ENCODE data around the gene C14orf93. TPM values are rescaled to one million over a fixed set of nuclear protein-coding genes. Genes with fewer than 3 reads are reported as not detected.

C14orf93 gene
- total RNA-seq, 3 donors from 2014 or later (not counting 1 experiment from before 2014, with no cell fraction given): 12.1 to 15.1 (median 13.6) TPM

GRCh38 chr14:23052671-23053070 lies 42.7 kb upstream of the C14orf93 start:
- intact Hi-C loops (cut with micrococcal nuclease): loop anchor here (10.0 kb wide), 1 partner anchor 668 kb away; no protein-coding TSS in a partner anchor
- no peaks in the 10 kb centered on the region for H3K36me3 ChIP-seq (ENCODE audit: control insufficient read depth, insufficient read depth, low read length)
- Mint-ChIP-seq H3K27me3 (ENCODE audit: low read depth in 2 of 2) (peaks cover 0 to 4% of the 10 kb centered on the region in 2 donors), H3K4me3 (no peak overlapping the region), H3K9me3 (no peaks in the 10 kb centered on the region), H3K36me3 (no peaks in the 10 kb centered on the region), H3K27ac (no peak overlapping the region), H3K4me1 (peaks cover 11 to 15% of the 10 kb centered on the region in 2 donors)
- peaks cover 11% of the 10 kb centered on the region for H3K4me1 ChIP-seq (ENCODE audit: control insufficient read depth, insufficient read depth, low read length)
- H3K27me3 ChIP-seq (ENCODE audit: control insufficient read depth, insufficient read depth, low read length): no peaks in the 10 kb centered on the region
- TF ChIP-seq CTCF (IDR thresholded peaks at IDR 0.05): no peak
- H3K9me3 ChIP-seq (ENCODE audit: control insufficient read depth, insufficient read depth, low read length): no peaks in the 10 kb centered on the region
- no peak overlapping the region for H3K4me3 ChIP-seq (ENCODE audit: low read length)
- DNase-seq (no peak), ATAC-seq (no peak)
- H3K27ac ChIP-seq (ENCODE audit: low read length): no peak overlapping the region
- WGBS (ENCODE audit: insufficient coverage): 93% methylated on average over 2 of the region's 3 CpGs

- TF ChIP-seq CTCF (IDR thresholded peaks at IDR 0.05): no peak
- Histone ChIP-seq H3K27me3 (ENCODE audit: control insufficient read depth, insufficient read depth, low read length) (no peaks in the 10 kb centered on the region), H3K9me3 (ENCODE audit: control insufficient read depth, insufficient read depth, low read length) (no peaks in the 10 kb centered on the region), H3K27ac (ENCODE audit: low read length) (no peak overlapping the region), H3K4me1 (ENCODE audit: control insufficient read depth, insufficient read depth, low read length) (peaks cover 11% of the 10 kb centered on the region), H3K36me3 (ENCODE audit: control insufficient read depth, insufficient read depth, low read length) (no peaks in the 10 kb centered on the region), H3K4me3 (ENCODE audit: low read length) (no peak overlapping the region)
- H3K9me3 Mint-ChIP-seq: no peaks in the 10 kb centered on the region
- peaks cover 11 to 18% of the 10 kb centered on the region in 2 donors for H3K4me1 Mint-ChIP-seq
- H3K4me3 Mint-ChIP-seq: no peak overlapping the region
- H3K36me3 Mint-ChIP-seq: no peaks in the 10 kb centered on the region
- peaks cover 0 to 9% of the 10 kb centered on the region in 2 donors for H3K27me3 Mint-ChIP-seq (ENCODE audit: low read depth in 2 of 2)
- ATAC-seq (no peak), DNase-seq (no peak)
- intact Hi-C loops (cut with micrococcal nuclease): loop anchor here (10.0 kb wide), 1 partner anchor 667 kb away; no protein-coding TSS in a partner anchor
- 88% methylated on average over 13 of the region's 14 CpGs for WGBS (ENCODE audit: insufficient coverage)
- no peak overlapping the region for H3K27ac Mint-ChIP-seq
Measured at GRCh38 chr14:23052182-23052623, 42.3 kb upstream of the C14orf93 start.

- Mint-ChIP-seq H3K27me3 (ENCODE audit: low read depth in 2 of 2) (peaks cover 0 to 8% of the 10 kb centered on the region in 2 donors), H3K27ac (no peak overlapping the region), H3K36me3 (no peaks in the 10 kb centered on the region), H3K9me3 (no peaks in the 10 kb centered on the region), H3K4me3 (no peak overlapping the region), H3K4me1 (peaks cover 5 to 12% of the 10 kb centered on the region in 2 donors)
- no peak for TF ChIP-seq CTCF (IDR thresholded peaks at IDR 0.05)
- Histone ChIP-seq H3K27ac (ENCODE audit: low read length) (no peak overlapping the region), H3K9me3 (ENCODE audit: control insufficient read depth, insufficient read depth, low read length) (no peaks in the 10 kb centered on the region), H3K4me1 (ENCODE audit: control insufficient read depth, insufficient read depth, low read length) (peaks cover 3% of the 10 kb centered on the region), H3K27me3 (ENCODE audit: control insufficient read depth, insufficient read depth, low read length) (no peaks in the 10 kb centered on the region), H3K4me3 (ENCODE audit: low read length) (no peak overlapping the region), H3K36me3 (ENCODE audit: control insufficient read depth, insufficient read depth, low read length) (no peaks in the 10 kb centered on the region)
- no peak for ATAC-seq
- DNase-seq: no peak
- intact Hi-C loops (cut with micrococcal nuclease): loop anchor here (10.0 kb wide), 1 partner anchor 667 kb away; no protein-coding TSS in a partner anchor
- 85% methylated on average over 5 of the region's 5 CpGs for WGBS (ENCODE audit: insufficient coverage)
Measured at GRCh38 chr14:23051141-23052057, 41.5 kb upstream of the C14orf93 start.
